Glomerular endothelial cell (primary cell): ENCODE measurements around the gene ARMC9. TPM values are rescaled to one million over a fixed set of nuclear protein-coding genes. Genes with fewer than 3 reads are reported as not detected.

Experiments used
- DNase-seq: peaks from one replicate; pipeline ENCODE4 v3.0.0-alpha.2; 2011; ENCODE audit warnings: low read depth, low spot score; ENCODE audit errors: extremely low read depth
- total RNA-seq: library from RNA; depleted of rRNA; stranded (reverse); fragments of >200 nt; gene quantifications from 2 replicates; pipeline ENCODE4 v1.2.3, GENCODE V29; 2015

ARMC9 gene
- total RNA-seq, 1 donor from 2014 or later, result 21.3 TPM

DNA sequence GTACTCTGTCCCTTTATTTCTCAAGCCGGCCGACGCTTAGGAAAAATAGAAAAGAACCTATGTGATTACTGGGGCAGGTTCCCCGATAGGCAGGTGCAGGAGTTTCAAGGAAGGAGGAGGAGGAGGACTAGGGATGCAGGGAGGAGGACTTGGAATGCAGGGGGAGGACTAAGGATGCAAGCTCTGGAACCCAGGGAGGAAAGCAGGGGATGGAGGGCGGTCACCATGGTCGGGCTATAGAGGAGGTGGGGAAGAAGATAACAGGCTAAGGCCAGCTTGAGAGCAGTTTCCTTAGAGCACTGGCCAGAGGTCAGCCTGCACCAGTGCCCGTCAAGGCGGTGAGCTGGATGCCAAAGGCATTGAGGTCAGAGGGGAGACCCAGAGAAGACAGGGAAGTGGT lies 178.4 kb downstream of the ARMC9 start:
- no peak for DNase-seq

DNA sequence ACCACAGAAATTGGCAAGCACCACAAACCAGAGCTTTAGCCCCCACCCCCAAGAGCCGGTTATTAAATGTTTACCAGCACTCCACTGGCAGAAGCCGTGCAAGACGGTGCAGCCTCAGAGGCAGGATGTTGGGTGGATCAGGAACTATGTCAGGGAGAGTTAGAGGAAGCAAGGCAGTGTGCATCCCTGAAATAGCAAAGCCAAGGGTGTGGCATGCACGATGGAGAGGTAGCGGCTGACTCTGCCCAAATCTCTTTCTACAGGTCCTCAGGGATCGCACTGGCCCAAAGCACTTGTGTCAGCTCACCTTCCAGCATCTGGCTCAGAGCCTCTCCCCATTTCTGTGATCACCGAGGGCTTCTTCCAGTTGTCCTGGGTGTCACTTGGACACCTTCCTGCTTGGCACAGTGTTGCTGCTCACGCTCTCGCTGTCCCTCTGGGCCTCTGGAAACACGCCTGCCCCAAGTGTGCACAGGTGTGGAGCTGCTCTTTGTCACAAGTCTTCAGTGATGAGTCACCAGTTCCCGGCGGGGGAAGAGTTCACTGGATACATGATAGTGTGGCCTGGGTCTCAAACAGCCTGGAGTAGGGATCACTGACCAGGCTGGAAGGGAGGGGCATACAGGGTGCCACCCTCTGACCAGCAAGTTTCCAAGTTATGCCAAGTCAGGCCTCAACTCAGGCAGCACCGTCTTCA lies 179.7 kb downstream of the ARMC9 start:
- no peak for DNase-seq

DNA sequence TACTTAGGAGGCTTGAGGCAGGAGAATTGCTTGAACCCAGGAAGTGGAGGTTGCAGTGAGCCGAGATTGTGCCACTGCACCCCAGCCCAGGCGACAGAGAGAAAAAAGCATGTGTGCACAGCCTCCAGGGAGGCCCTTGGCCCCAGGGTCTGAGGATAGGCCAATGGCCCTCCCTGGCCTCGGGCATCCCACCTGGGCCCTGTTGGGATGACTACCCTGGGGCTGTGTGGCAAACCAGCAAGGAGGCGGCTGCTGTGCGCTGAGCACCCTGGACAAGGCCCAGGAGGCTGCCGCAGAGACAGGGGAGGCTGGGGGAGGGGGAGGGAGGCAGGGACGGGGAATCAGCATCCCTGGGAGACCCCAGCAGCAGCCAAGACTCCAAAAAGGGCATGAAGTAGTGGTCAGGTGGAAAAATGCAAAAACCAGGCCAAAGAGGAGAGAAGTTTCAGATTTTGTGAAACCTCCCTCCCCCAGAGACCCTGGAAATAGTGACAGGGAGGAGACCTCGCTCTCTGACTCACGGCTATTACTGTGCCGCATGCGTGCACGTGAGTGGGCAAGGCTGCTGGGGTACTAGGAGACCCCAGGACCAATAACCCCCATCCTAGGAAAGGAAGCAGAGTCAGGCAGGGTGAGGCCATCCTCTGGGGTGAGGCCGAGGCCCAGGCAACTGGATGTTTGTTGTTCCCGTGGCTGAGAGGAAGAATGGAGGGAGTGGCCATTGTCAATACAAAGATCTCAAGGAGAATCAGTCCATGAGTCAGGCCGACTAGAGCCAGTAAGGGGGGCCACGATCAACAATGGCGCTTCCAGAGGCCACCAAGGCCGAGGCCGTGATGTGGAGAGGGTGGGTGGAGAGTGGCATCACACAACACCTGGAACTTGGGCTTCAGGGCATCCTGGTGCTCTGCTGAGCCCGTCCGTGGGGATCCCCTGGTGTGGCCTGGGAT lies 181.1 kb downstream of the ARMC9 start:
- DNase-seq, result no peak

DNA sequence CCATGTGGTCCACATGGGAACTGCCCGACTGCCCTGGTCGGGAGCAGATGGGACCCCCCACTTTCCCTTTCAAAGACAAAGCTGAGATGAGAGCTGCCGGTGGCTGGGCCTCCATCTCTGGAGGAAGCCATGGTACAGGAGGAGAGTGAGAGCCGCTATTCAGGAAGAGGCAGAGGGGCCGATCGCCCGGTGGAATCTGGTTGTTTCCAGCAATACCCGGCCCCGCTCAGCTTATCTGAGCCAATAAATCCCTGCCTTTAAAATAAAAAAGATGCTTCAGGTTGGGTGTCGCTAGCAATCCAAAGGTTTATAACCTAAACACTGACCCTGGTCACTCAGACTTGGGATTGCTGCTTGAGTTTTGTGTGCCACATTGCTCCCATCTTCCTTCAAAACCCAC lies 181.9 kb downstream of the ARMC9 start:
- no peak for DNase-seq

DNA sequence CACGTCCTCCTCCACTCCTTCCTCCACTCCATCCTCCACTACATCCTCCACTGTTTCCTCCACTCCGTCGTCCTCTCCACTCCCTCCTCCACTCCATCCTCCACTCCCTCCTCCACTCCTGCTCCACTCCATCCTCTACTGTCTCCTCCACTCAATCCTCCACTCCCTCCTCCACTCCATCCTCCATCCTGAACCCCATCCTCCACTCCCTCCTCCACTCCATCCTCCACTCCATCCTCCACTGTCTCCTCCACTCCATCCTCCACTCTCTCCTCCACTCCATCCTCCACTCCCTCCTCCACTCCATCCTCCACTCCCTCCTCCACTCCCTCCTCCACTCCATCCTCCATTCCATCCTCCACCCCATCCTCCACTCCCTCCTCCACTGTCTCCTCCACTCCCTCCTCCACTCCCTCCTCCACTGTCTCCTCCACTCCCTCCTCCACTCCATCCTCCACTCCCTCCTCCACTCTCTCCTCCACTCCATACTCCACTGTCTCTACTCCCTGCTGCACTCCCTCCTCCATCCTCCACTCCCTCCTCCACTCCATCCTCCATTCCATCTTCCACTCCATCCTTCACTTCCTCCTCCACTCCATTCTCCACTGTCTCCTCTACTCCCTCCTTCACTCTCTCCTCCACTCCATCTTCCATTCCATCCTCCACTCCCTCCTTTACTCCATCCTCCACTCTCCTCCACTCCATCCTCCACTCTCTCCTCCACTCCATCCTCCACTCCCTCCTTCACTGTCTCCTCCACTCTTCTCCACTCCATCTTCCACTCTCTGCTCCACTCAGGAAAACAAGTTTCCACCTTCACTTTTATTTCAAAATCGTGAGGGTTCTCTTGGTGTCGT lies 182.8 kb downstream of the ARMC9 start:
- no peak for DNase-seq

DNA sequence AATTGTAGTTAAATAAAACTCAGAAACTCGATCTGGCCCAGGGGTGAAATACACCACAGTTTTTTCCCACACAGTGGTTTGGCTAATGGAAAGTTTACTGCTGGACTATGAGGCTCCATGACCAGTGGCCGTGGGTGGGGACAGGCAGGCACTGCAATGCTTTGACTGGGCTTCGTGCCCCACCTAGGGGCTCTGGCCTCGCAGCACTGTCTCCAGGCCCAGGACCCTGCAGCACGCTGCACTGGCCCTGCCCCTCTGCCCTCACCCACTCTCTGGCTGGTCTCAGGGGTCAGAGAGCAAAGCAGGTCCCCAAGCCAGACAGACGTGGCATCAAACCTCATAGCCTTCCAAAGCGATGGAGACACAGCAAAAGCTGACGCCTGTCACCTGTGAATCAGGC lies 183.7 kb downstream of the ARMC9 start:
- DNase-seq, result no peak

DNA sequence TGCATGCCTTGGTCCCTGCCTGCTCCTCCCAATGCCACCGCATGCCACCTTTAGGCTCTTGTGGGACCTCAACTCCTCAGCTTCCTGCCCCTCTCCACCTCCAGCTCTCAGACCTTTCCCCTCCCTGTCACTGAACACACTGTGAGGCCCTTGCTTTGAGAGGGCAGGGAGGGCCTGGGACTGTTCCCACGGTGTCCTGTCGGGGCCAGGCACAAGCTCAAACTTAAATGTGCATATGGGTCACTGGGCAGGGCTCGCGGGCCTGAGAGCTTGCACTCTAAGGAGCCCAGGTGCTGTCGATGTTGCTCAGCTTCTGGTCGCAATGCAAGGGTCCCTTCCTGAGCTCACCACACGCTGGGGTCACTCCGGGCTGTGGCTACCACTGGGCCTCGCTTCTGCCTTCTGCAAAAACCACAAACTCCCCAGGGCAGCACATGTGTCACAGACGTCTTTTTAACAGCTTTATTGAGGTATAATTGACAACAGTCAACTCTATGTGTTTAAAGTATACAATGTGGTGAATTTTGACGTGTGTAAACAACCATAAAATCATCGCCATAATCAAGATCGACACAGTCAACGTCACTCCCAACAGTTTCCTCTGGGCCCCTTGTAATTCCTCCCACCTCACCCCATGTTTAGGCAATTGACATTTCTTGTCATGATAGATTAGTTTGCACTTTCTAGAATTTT lies 185.1 kb downstream of the ARMC9 start:
- no peak for DNase-seq

DNA sequence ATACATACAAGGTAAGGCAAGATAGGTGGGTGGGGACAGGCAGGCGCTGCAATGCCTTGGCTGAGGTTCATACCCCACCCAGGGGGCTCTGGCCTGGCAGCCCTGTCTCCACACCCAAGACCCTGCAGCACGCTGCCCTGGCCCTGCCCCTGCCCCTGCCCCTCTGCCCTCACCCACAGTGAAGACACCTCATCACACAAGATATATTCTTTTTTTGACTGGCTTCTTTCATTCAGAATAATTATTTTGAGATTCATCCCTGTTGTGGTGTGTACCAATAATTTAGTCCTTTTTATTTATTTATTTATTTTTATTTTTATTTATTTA lies 185.6 kb downstream of the ARMC9 start:
- no peak for DNase-seq

DNA sequence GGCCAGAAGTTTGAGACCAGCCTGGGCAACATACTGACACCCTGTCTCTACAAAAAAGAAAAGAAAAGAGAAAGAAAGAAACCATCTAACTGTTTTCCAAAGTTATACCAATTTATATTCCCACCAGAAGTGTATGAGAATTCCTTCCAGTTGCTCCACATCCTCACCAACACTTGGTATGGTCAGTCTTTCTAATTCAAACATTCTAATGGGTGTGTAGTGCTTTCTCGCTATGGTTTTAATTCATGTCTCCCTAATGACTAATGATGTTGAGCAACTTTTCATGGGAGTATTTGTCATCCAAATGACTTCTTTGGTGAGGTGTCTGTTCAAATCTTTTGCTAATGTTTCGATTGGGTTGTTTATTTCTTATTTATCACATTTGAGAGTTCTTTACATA lies 186.5 kb downstream of the ARMC9 start:
- DNase-seq, result no peak

DNA sequence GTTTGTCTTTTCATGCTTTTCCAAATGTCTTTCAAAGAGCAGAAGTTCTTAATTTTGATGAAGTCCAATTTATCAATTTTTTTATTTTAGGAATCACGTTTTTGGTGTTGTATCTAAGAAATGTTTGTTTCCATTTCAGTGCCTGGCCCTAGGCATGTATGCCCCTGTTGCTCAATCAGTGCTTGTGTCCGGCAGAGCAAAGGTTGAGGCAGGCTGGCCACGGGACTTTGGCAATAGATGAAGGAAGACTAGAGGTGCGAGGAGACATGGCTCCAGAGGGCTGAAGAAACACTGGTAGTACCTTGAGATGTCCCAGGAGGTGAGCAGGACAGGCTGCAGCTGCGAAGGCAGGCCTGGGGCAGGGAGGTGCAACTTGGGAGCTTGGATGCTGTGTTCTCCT lies 187.0 kb downstream of the ARMC9 start:
- no peak for DNase-seq

DNA sequence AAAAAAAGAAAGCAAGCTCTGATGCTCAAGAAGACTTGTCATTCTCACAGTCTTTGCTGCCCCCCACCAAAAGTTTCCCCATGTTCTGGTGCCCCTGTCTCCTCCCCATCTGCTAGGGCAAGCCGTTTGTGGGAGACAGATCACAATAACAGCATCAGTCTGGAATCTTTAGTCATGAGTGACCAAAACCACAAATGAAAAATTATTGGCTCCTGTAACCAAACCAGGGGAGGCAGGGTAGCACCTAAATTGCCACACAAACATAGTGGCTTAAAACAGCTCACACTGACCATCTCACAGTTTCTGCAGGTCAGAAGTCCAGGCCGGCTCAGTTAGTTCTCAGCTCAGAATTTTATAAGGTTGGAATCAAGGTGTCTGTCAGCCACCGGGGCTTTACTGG lies 188.0 kb downstream of the ARMC9 start:
- DNase-seq, result no peak

DNA sequence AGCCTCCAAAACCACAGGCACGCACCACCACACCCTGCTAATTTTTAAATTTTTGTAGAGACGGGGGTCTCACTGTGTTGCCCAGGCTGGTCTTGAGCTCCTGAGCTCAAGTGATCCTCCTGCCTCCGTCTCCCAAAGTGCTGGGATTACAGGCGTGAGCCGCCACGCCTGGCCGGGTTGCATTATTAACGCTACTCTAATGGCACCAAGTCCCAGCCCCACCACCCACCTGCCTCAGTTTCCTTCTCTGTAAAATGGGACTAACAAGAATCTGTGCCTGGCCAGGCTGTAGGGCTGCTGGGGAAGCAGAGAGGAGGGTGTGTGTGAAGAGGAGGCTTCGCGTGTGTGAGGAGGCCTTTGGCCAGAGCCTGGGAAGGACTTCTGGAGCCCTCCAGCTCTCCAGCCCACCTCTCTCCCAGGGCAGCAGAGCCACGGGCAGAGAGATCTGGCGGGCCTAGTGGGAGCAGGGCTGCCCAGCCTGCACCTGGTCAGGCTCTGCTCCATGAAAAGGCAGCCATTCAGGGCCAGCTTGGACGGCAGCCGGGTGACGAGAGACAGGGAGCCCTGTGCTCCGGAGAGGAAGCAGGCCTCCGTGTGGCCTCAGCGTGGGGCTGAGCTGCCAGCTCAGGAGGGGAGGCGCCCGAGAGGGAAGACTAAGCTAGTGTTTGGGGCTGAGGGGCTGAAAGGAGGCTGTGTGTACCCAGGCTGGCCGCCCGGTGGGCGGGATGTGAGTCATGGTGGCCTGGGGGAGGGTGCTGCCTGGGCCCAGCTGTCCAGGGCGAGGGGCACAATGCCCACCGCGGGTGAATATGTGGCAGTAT lies 189.7 kb downstream of the ARMC9 start:
- no peak for DNase-seq

DNA sequence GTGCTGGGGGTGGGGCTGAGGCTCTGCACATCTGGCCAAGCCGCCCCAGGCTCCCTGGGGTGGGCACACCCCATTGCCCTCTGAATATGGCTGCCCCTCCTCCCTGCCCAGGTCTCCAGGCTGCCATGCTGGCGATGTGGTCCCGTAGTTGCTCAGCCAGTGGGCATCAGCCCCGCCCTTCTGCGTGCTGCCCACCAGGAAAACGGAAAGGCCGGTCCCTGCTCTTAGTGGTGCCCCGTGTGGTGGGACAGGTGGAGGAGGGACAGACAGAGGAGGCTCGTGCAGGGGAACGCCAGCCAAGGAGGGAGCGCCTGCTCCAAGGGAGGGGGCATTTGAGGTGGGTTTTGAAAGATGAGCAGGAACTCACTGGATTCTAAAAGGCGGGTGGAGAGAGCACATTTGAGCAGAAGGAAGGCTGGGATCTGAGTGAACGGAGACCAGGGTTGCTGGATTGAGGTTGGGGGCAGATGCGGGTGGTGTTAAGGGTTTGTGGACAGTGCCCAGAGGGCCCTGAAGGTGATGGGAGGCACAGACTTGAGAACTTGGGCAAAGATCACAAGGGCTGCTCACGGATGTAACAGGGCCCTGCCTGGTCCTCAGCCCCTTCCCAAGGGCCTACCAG lies 190.4 kb downstream of the ARMC9 start:
- DNase-seq, result no peak

DNA sequence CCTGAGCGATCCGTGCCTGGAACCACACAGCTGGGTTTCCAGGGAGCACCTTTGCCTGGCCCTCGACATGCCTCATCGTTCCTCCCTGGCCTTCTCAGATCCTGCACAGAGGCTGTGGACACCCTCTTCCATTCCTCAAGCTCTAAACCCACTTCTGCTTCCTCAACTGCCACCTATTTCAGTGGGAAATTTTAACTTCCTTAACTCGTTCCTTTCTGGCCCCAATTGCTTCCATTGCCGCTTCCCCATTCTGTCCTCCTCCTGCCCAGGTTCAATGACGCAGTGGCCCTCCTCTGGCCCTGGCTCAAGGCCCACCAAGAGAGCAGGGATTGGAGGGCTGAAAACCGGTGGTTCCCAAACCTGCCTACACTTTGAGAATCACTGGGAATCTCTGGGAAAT lies 192.2 kb downstream of the ARMC9 start:
- no peak for DNase-seq

DNA sequence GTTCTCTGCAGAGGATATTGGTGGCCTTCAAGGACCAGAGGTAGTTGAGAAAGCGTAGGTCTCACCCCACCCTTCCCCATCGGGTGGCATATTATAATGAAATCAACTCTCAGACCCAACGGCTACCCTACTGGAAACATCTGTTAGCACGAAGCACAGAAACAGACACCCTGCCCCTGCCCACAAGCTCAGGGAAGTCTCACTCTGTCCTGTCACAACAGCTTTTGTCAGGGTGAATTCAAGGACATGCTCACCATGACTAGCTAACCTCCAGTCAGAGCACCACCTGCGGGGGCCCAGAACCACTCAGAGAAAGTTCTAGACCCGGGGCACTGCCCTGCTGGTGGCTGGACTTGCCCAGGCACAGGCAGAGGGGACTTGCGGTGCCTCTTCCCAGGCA lies 193.6 kb downstream of the ARMC9 start:
- no peak for DNase-seq

DNA sequence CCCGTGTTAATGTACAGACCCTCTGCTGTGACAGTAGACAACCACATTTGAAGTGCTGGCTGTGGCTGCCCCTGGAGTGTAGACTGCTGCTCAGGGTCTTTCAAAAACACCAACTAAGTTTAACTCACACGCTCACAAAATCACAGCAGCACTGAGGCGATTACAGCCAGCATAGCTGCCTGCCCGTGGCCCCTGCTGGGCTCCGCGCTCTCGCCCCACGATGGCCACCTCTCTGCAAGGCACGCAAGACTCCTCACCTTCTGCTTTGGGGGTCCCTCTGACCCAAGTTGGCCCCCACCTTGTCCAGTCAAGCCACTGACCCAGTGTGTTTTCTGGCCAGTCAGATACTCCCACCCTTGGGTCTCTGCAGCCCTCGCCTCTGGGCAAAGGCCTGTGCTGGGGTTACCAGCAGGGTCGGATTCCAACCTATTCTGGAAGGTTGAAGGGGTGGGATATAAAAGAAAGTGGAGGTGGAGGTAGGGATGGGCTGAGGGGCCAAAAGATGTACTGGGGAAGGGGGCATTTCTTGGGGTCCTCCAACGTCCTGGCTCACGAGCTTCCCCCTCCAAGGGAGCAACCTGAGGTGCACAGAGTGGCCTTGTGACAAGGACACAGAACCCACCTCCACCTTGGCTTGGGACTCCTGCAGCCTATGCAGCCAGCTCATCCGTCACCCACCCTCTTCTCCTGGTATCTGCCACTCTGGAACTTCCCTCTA lies 194.2 kb downstream of the ARMC9 start:
- DNase-seq, result no peak

DNA sequence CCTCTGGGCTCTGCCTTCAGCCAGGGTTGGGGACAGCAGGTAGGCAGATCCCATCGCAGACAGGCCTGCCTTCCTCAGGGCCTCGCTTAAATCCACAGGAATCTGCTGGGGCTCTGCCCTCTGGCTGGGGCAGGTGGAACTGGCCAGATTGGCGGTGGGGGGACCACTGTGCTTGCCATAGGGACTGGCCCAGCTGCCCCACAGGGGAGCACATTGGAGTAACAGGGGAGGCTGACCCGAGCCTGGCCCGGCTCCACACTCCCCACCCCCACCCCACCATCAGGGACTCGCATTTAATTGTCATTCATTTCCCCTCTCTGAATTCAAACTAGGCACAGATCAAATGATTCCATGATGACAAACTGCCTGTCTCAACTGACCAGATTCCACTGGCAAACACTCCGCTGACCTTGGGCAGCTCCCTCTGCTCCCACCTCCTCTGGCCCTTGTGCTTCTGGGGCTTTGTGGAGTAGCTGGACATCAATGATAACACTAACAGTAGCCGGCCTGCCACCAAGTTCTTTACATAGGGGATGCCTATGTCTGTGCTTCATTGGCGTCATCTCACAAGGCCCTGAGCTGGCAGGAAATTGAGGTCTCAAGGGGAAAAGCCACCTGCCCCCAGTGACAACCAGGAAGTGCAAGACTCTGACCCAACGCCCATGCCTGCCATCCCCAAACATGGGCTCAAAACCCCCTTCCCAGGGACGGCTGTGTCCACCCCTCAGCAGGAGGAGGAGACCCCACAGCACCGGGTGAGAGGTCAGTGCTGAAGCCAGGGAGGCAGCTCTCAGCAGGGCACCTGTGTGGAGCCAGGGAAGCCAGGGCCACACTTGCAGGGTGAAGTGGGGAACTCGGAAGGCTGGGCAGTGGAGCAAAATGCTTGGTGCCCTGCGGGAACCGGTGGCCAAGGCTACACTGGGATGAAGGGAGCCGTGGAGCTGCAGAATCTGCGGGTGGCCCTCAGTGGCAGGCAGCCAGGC lies 195.0 kb downstream of the ARMC9 start:
- no peak for DNase-seq
